NCI-H1048 (cell line): ENCODE measurements around the gene KCNH4.
"Not testable (repeated sequence)": the region's sequence is repeated elsewhere in the genome, so short reads cannot be mapped to it uniquely, and the experiment has no call there.

Experiments used
- DNase-seq: peaks from one replicate; lab custom pipeline; 2025; lab: John Stamatoyannopoulos, UW

The KCNH4 gene

GRCh38 chr17:42178817-42179216 is 2.1 kb downstream of the KCNH4 start:
- DNase-seq: no peak

GRCh38 chr17:42177684-42178083 is 3.3 kb downstream of the KCNH4 start:
- no peak for DNase-seq

GRCh38 chr17:42174126-42174783 is 6.7 kb downstream of the KCNH4 start:
- DNase-seq: no peak

GRCh38 chr17:42171831-42172230 is 9.1 kb downstream of the KCNH4 start:
- no peak for DNase-seq

GRCh38 chr17:42169351-42169750 is 11.6 kb downstream of the KCNH4 start:
- DNase-seq: no peak

GRCh38 chr17:42167807-42168206 is 13.1 kb downstream of the KCNH4 start:
- DNase-seq: no peak

- no peak for DNase-seq
These were observed 14.7 kb downstream of the KCNH4 start for GRCh38 chr17:42166196-42166763.

GRCh38 chr17:42165751-42166150 is 15.2 kb downstream of the KCNH4 start:
- no peak for DNase-seq

GRCh38 chr17:42163696-42164407 is 17.1 kb downstream of the KCNH4 start:
- DNase-seq: no peak

- DNase-seq: no peak
These were observed 17.8 kb downstream of the KCNH4 start for GRCh38 chr17:42163113-42163512.

- DNase-seq: no peak
These were observed 20.4 kb downstream of the KCNH4 start for GRCh38 chr17:42160531-42160910.

GRCh38 chr17:42159796-42160530 is 21.0 kb downstream of the KCNH4 start:
- no peak for DNase-seq

- no peak for DNase-seq
These were observed 25.3 kb downstream of the KCNH4 start for GRCh38 chr17:42155614-42156045.

- no peak for DNase-seq
These were observed 26.8 kb downstream of the KCNH4 start for GRCh38 chr17:42153919-42154742.

GRCh38 chr17:42146911-42147607 is 33.9 kb downstream of the KCNH4 start:
- no peak for DNase-seq

GRCh38 chr17:42143138-42143537 is 37.8 kb downstream of the KCNH4 start:
- not testable (repeated sequence) for DNase-seq

- no peak for DNase-seq
These were observed 38.5 kb downstream of the KCNH4 start for GRCh38 chr17:42142371-42142896.

GRCh38 chr17:42141382-42141781 is 39.6 kb downstream of the KCNH4 start:
- DNase-seq: no peak

- DNase-seq: not testable (repeated sequence)
These were observed 40.3 kb downstream of the KCNH4 start for GRCh38 chr17:42140690-42141089.

GRCh38 chr17:42138749-42139492 is 42.0 kb downstream of the KCNH4 start:
- DNase-seq: no peak
